ENCODE measurements around the gene DHX30.
"Not testable (repeated sequence)": the region's sequence is repeated elsewhere in the genome, so short reads cannot be mapped to it uniquely, and the experiment has no call there.

DNA sequence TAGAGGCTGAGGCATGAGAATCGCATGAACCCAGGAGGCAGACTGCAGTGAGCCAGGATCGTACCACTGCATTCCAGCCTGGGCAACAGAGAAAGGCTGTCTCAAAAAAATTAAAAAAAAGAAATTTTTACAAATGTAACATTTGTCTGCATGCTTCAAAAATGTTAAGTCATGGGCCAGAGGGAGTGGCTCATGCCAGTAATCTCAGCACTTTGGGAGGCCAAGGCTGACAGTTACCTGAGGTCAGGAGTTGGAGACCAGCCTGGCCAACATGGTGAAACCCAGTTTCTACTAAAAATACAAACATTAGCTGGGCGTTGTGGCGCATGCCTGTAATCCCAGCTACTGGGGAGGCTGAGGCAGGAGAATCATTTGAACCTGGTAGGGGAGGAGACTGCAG lies 42.7 kb upstream of the DHX30 start:
- TF ChIP-seq, protein P1, sequence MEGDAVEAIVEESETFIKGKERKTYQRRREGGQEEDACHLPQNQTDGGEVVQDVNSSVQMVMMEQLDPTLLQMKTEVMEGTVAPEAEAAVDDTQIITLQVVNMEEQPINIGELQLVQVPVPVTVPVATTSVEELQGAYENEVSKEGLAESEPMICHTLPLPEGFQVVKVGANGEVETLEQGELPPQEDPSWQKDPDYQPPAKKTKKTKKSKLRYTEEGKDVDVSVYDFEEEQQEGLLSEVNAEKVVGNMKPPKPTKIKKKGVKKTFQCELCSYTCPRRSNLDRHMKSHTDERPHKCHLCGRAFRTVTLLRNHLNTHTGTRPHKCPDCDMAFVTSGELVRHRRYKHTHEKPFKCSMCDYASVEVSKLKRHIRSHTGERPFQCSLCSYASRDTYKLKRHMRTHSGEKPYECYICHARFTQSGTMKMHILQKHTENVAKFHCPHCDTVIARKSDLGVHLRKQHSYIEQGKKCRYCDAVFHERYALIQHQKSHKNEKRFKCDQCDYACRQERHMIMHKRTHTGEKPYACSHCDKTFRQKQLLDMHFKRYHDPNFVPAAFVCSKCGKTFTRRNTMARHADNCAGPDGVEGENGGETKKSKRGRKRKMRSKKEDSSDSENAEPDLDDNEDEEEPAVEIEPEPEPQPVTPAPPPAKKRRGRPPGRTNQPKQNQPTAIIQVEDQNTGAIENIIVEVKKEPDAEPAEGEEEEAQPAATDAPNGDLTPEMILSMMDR (conservative IDR thresholded peaks at IDR 0.05 in 1 of 2, IDR thresholded peaks at IDR 0.05 in 1 of 2; ENCODE audit: low read depth in 1 of 2, low read length in 2 of 2), result not testable (repeated sequence)
- TF ChIP-seq EZH2 (IDR thresholded peaks at IDR 0.05; ENCODE audit: low read length, missing control alignments), result not testable (repeated sequence)

All from fibroblast of lung (primary cell).